B cell (primary cell): ENCODE measurements around the gene TEX51.

Experiments used
- EZH2 ChIP-seq: IDR thresholded peaks from 2 replicates; pipeline ENCODE4 v1.6.1; 2012; ENCODE audit warnings: borderline replicate concordance, low read depth, mild to moderate bottlenecking, moderate library complexity, low read length; ENCODE audit not compliant: insufficient read depth, poor library complexity, severe bottlenecking
- TF ChIP-seq, protein P1 (sequence below): fragments of 200-600 bp; IDR thresholded peaks from one replicate; pipeline ENCODE4 v1.8.0; 2022; ENCODE audit warnings: antibody characterized with exemption, mild to moderate bottlenecking

GRCh38 chr2:126907671-126908070 is 9.0 kb downstream of the TEX51 start:
- TF ChIP-seq, protein P1, sequence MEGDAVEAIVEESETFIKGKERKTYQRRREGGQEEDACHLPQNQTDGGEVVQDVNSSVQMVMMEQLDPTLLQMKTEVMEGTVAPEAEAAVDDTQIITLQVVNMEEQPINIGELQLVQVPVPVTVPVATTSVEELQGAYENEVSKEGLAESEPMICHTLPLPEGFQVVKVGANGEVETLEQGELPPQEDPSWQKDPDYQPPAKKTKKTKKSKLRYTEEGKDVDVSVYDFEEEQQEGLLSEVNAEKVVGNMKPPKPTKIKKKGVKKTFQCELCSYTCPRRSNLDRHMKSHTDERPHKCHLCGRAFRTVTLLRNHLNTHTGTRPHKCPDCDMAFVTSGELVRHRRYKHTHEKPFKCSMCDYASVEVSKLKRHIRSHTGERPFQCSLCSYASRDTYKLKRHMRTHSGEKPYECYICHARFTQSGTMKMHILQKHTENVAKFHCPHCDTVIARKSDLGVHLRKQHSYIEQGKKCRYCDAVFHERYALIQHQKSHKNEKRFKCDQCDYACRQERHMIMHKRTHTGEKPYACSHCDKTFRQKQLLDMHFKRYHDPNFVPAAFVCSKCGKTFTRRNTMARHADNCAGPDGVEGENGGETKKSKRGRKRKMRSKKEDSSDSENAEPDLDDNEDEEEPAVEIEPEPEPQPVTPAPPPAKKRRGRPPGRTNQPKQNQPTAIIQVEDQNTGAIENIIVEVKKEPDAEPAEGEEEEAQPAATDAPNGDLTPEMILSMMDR, result no peak
- no peak for TF ChIP-seq EZH2
